IMR-90 (cell line): ENCODE results near the gene KLHL29. TPM values are rescaled to one million over a fixed set of nuclear protein-coding genes. Genes with fewer than 3 reads are reported as not detected.

ENCODE experiments used
- ATAC-seq: fragments of 200-7000 bp; cut with Tn5 transposase; 2 replicates; pipeline ENCODE4 v1.9.1; 2020; ENCODE audit warnings: low read depth, mild to moderate bottlenecking, moderate library complexity
- BruUV-seq: library from RNA; stranded (reverse); fragments of 400-500 nt; replicated peaks from 2 replicates; lab custom pipeline; 2021; lab: Mats Ljungman, UMichigan
- CTCF ChIA-PET: fragments of 300-600 bp; formaldehyde crosslinking; extraction: SDS; loops from one replicate; lab custom pipeline; 2021; ENCODE audit warnings: antibody characterized with exemption; lab: Yijun Ruan, JAX
- POLR2A ChIA-PET: fragments of 300-600 bp; sonication (Branson Sonifier 250); formaldehyde crosslinking; loops from one replicate; lab custom pipeline; 2022; ENCODE audit warnings: antibody characterized with exemption; ENCODE audit not compliant: unreplicated experiment; lab: Charles Lee
- DNase-seq: peaks from one replicate; pipeline ENCODE4 v3.0.0; 2013
- H2AFZ ChIP-seq: replicated peaks from 2 replicates; pipeline ENCODE3; 2013; ENCODE audit warnings: low read length, mild to moderate bottlenecking; ENCODE audit not compliant: poor library complexity
- H2AK5ac ChIP-seq: 2 replicates; pipeline ENCODE4 v1.6.1; 2013; ENCODE audit warnings: low read depth, low read length, inconsistent platforms
- H2AK9ac ChIP-seq: replicated peaks from 2 replicates; pipeline ENCODE3; 2013; ENCODE audit warnings: mild to moderate bottlenecking, low read depth, low read length, moderate library complexity; ENCODE audit not compliant: poor library complexity
- H2BK120ac ChIP-seq: 2 replicates; pipeline ENCODE4 v1.6.1; 2013; ENCODE audit warnings: low read depth, low read length, inconsistent platforms
- H2BK15ac ChIP-seq: 3 replicates; pipeline ENCODE4 v1.6.1; 2013; ENCODE audit warnings: low read depth, low read length, inconsistent platforms
- H2BK20ac ChIP-seq: 2 replicates; pipeline ENCODE4 v1.6.1; 2013; ENCODE audit warnings: low read depth, mild to moderate bottlenecking, inconsistent platforms, low read length, moderate library complexity
- H2BK5ac ChIP-seq: 2 replicates; pipeline ENCODE4 v1.6.1; 2013; ENCODE audit warnings: mild to moderate bottlenecking, low read depth, low read length, inconsistent platforms; ENCODE audit not compliant: poor library complexity, severe bottlenecking
- H3K14ac ChIP-seq: replicated peaks from 2 replicates; pipeline ENCODE4 v1.6.1; 2013; ENCODE audit warnings: low read depth, low read length, inconsistent platforms
- H3K18ac ChIP-seq: 2 replicates; pipeline ENCODE4 v1.6.1; 2013; ENCODE audit warnings: low read depth, low read length, control low read depth
- H3K23ac ChIP-seq: 2 replicates; pipeline ENCODE4 v1.6.1; 2013; ENCODE audit warnings: low read depth, low read length, inconsistent platforms
- H3K27ac ChIP-seq: 2 replicates; pipeline ENCODE4 v1.5.1; 2013; ENCODE audit warnings: mild to moderate bottlenecking, control low read depth, low read length; ENCODE audit not compliant: insufficient read depth
- H3K27me3 ChIP-seq: 2 replicates; pipeline ENCODE4 v1.6.1; 2013; ENCODE audit warnings: low read length; ENCODE audit not compliant: control insufficient read depth, insufficient read depth
- H3K36me3 ChIP-seq: 2 replicates; pipeline ENCODE4 v1.6.1; 2013; ENCODE audit warnings: low read length, mixed read lengths; ENCODE audit not compliant: control insufficient read depth, insufficient read depth
- H3K4ac ChIP-seq: 2 replicates; pipeline ENCODE4 v1.6.1; 2013; ENCODE audit warnings: low read depth, low read length, inconsistent platforms
- H3K4me1 ChIP-seq: 2 replicates; pipeline ENCODE4 v1.6.1; 2013; ENCODE audit warnings: low read length, mixed read lengths; ENCODE audit not compliant: control insufficient read depth, insufficient read depth
- H3K4me2 ChIP-seq: 2 replicates; pipeline ENCODE4 v1.6.1; 2013; ENCODE audit warnings: low read depth, mild to moderate bottlenecking, control low read depth, low read length, moderate library complexity
- H3K4me3 ChIP-seq: 2 replicates; pipeline ENCODE4 v1.5.1; 2013; ENCODE audit warnings: low read depth, mild to moderate bottlenecking, control low read depth, low read length, moderate library complexity; ENCODE audit not compliant: insufficient read depth
- H3K56ac ChIP-seq: 2 replicates; pipeline ENCODE4 v1.6.1; 2013; ENCODE audit warnings: low read length, inconsistent platforms; ENCODE audit not compliant: insufficient read depth; ENCODE audit errors: extremely low read depth
- H3K79me1 ChIP-seq, 2 experiments: 2 replicates each; pipeline ENCODE4 v1.6.1; 2013; ENCODE audit warnings: low read length in 2 of 2, inconsistent platforms in 1 of 2, low read depth in 1 of 2
- H3K9ac ChIP-seq: 2 replicates; pipeline ENCODE4 v1.6.1; 2013; ENCODE audit warnings: low read depth, low read length, control low read depth
- H3K9me1 ChIP-seq: 2 replicates; pipeline ENCODE4 v1.6.1; 2013; ENCODE audit warnings: low read length, inconsistent platforms; ENCODE audit not compliant: insufficient read depth
- H3K9me3 ChIP-seq: 2 replicates; pipeline ENCODE4 v1.6.1; 2013; ENCODE audit warnings: low read length; ENCODE audit not compliant: control insufficient read depth, insufficient read depth
- H4K20me1 ChIP-seq: 2 replicates; pipeline ENCODE4 v1.6.1; 2013; ENCODE audit warnings: low read length, inconsistent platforms; ENCODE audit not compliant: insufficient read depth
- H4K5ac ChIP-seq: 2 replicates; pipeline ENCODE4 v1.6.1; 2013; ENCODE audit warnings: mild to moderate bottlenecking, low read depth, low read length, control low read depth
- H4K8ac ChIP-seq, 2 experiments: 2 replicates each; pipeline ENCODE4 v1.6.1; 2013; ENCODE audit warnings: low read depth in 2 of 2, low read length in 2 of 2, control low read depth in 1 of 2, inconsistent platforms in 1 of 2
- H4K91ac ChIP-seq: 2 replicates; pipeline ENCODE4 v1.6.1; 2013; ENCODE audit warnings: low read depth, low read length, inconsistent platforms; ENCODE audit not compliant: insufficient read depth
- BHLHE40 ChIP-seq: fragments of 150-350 bp; IDR thresholded peaks from 2 replicates; pipeline ENCODE4 v1.6.1; 2016; ENCODE audit warnings: mild to moderate bottlenecking, low read depth, low read length
- CTCF ChIP-seq: conservative IDR thresholded peaks from 2 replicates; pipeline ENCODE4 v1.5.1; 2012; ENCODE audit warnings: mild to moderate bottlenecking, low read depth, low read length, improper control_type of control experiment
- ELK1 ChIP-seq: fragments of 150-350 bp; IDR thresholded peaks from 2 replicates; pipeline ENCODE4 v1.6.1; 2016; ENCODE audit warnings: low read depth, mild to moderate bottlenecking, low read length, moderate library complexity, borderline replicate concordance
- MAFK ChIP-seq: IDR thresholded peaks from 2 replicates; pipeline ENCODE4 v1.6.1; 2012; ENCODE audit warnings: low read depth, low read length, improper control_type of control experiment
- MXI1 ChIP-seq: IDR thresholded peaks from 2 replicates; pipeline ENCODE4 v1.6.1; 2012; ENCODE audit warnings: low read depth, mild to moderate bottlenecking, low read length, moderate library complexity, borderline replicate concordance
- NFE2L2 ChIP-seq: fragments of 150-350 bp; IDR thresholded peaks from 2 replicates; pipeline ENCODE4 v1.6.1; 2016; ENCODE audit warnings: low read depth, mild to moderate bottlenecking, low read length
- POLR2A ChIP-seq: IDR thresholded peaks from 2 replicates; pipeline ENCODE4 v1.6.1; 2012; ENCODE audit warnings: mild to moderate bottlenecking, low read depth, low read length
- RAD21 ChIP-seq: IDR thresholded peaks from 2 replicates; pipeline ENCODE4 v1.6.1; 2012; ENCODE audit warnings: low read length, improper control_type of control experiment
- RCOR1 ChIP-seq: IDR thresholded peaks from 2 replicates; pipeline ENCODE4 v1.6.1; 2012; ENCODE audit warnings: mild to moderate bottlenecking, low read length, improper control_type of control experiment; ENCODE audit not compliant: insufficient replicate concordance
- RFX5 ChIP-seq: IDR thresholded peaks from 2 replicates; pipeline ENCODE4 v1.8.0; 2012; ENCODE audit warnings: low read depth, mild to moderate bottlenecking, low read length, moderate library complexity
- SMC3 ChIP-seq: fragments of 150-350 bp; IDR thresholded peaks from 2 replicates; pipeline ENCODE4 v1.6.1; 2016; ENCODE audit warnings: low read depth, mild to moderate bottlenecking, antibody characterized with exemption, low read length, moderate library complexity
- WGBS, 2 experiments: methylation state at CpG; one replicate each; pipeline versions ENCODE4 v1.1.5 to v1.1.7; 2013; ENCODE audit warnings: missing lambda C conversion rate in 2 of 2; ENCODE audit not compliant: insufficient read length in 1 of 2; ENCODE audit errors: extremely low coverage in 2 of 2; 5-methylcytosine and 5-hydroxymethylcytosine counted together
- dilution Hi-C: fragments of 300-500 bp; cut with HindIII; formaldehyde crosslinking; loops from one replicate; pipeline ENCODE4 v1.14.3; 2018; ENCODE audit warnings: low sequenced_read_pairs; ENCODE audit not compliant: unreplicated experiment
- in situ Hi-C: fragments of 300-500 bp; cut with MboI; formaldehyde crosslinking; loops from 3 replicates; pipeline ENCODE4 v1.14.3; 2019; ENCODE audit warnings: low sequenced_read_pairs, inconsistent platforms, mixed read lengths
- intact Hi-C: fragments of 100-400 bp; cut with micrococcal nuclease; formaldehyde crosslinking; loops from 2 replicates; pipeline ENCODE4 v1.10.0; 2022
- polyA plus RNA-seq, 3 experiments: library from polyadenylated mRNA; depleted of rRNA; stranded (reverse); fragments of >200 nt; gene quantifications; 2 replicates each; pipeline ENCODE4 v1.2.3, GENCODE V29; 2012; ENCODE audit warnings: low replicate concordance in 1 of 3
- total RNA-seq: library from RNA; depleted of rRNA; stranded (reverse); fragments of >200 nt; gene quantifications from 2 replicates; pipeline ENCODE4 v1.2.3, GENCODE V29; 2012

Gene KLHL29
- total and polyA plus RNA-seq, 2 of the 4 experiments (the other 2 are of a cell fraction): 2.0 to 8.0 TPM

- Histone ChIP-seq H4K91ac (peak overlapping the region; percentile 52; the same call in 1 of the 2 replicates), H3K18ac (peak overlapping the region; percentile 35; the same call in 1 of the 2 replicates), H2BK20ac (peak overlapping the region; percentile 51), H3K9me1 (peaks cover 31% of the 10 kb centered on the region), H4K20me1 (0 out of 2 replicates have a peak, but pooled peaks cover 3% of the 10 kb centered on the region), H3K4me1 (peaks cover 33% of the 10 kb centered on the region), H2AFZ (no peak overlapping the region), H3K56ac (no peak overlapping the region), H3K4me3 (no peak overlapping the region), H2AK5ac (peak overlapping the region; percentile 65), H3K9ac (no peak overlapping the region), H4K8ac (peak overlapping the region; percentile 12 to 20; a peak in 2 of 4 replicates), H3K4me2 (no peak overlapping the region), H3K23ac (no peak overlapping the region), H3K4ac (peak overlapping the region; percentile 14), H4K5ac (0 out of 2 replicates have a peak overlapping the region, but pooled peaks have one; percentile 5), H3K14ac (peak overlapping the region; percentile 33; the same call in 1 of the 2 replicates), H3K9me3 (no peaks in the 10 kb centered on the region), H2AK9ac (no peak overlapping the region), H2BK15ac (peak overlapping the region; percentile 42; the same call in 2 of the 3 replicates), H3K36me3 (no peaks in the 10 kb centered on the region), H2BK120ac (peak overlapping the region; percentile 12; the same call in 1 of the 2 replicates), H3K79me1 (peaks cover 25 to 49% of the 10 kb centered on the region in 2 experiments), H3K27ac (no peak overlapping the region), H3K27me3 (no peaks in the 10 kb centered on the region), H2BK5ac (peak overlapping the region; percentile 46)
- TF ChIP-seq BHLHE40 (no peak), CTCF (no peak), POLR2A (no peak), RAD21 (no peak), RCOR1 (no peak), SMC3 (no peak), ELK1 (no peak), MAFK (no peak), MXI1 (no peak), NFE2L2 (no peak), RFX5 (no peak)
- no TSS peak for BruUV-seq
- dilution Hi-C loops (no loop called here), intact Hi-C loops (no loop called here), in situ Hi-C loops (no loop called here)
- no peak for DNase-seq
- POLR2A ChIA-PET: no interaction called here
- CTCF ChIA-PET: no interaction called here
- ATAC-seq: no peak
- WGBS, 2 experiments: 93% methylated on average over 4 of the region's 6 CpGs; no CpG with 5 or more reads in 1 of the 2 experiments
These were observed 44.1 kb downstream of the KLHL29 start for GRCh38 chr2:23429036-23429435.
